AG09309 (cell line): Measurements from ENCODE around the gene KIAA0040.

Source experiments
- DNase-seq: peaks from one replicate; pipeline ENCODE4 v3.0.0-alpha.2; 2010; ENCODE audit warnings: low read depth
- H3K4me3 ChIP-seq: 2 replicates; pipeline ENCODE4 v1.5.1; 2011; ENCODE audit warnings: mild to moderate bottlenecking, low read depth, low read length, moderate library complexity; ENCODE audit not compliant: control insufficient read depth
- TF ChIP-seq, protein P1 (sequence below): IDR thresholded peaks from 2 replicates; pipeline ENCODE4 v1.5.1; 2011; ENCODE audit warnings: mild to moderate bottlenecking, low read depth, low read length, inconsistent platforms; ENCODE audit not compliant: insufficient read depth, control insufficient read depth; ENCODE audit errors: missing control alignments

Gene KIAA0040

DNA sequence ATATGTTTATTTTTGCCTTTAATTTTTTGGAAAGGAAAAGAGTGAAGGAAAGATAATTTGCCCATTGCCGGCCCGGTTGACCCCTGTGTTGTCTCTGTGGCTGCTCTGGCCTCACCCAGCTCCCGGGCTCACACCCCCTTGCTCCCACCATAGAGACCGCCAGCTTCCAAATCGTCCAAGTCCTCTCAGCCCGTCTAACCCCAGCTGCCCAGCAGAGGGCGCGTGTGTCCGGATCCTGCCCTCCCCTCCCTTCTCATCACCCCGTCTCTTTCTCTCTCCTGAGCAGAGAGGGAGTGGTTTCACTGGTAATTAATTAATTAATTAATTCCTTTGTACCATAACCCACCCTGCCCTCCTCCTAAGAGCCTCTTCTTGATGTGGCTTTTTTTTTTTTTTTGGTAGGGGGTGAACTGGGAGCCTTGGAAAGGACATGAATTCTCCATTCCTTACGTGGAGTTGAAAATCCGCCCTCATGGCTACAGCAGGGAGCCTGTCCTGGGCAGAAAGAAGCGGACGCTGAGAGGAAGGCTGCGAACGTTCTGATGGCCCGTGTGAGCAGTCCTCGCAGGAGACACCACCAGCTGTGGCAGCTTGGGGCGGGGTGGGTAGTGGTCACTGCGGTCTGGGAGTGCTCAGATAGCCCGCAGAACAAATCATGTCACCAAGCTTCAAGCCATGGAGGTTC is 45.9 kb downstream of the KIAA0040 start:
- TF ChIP-seq, protein P1, sequence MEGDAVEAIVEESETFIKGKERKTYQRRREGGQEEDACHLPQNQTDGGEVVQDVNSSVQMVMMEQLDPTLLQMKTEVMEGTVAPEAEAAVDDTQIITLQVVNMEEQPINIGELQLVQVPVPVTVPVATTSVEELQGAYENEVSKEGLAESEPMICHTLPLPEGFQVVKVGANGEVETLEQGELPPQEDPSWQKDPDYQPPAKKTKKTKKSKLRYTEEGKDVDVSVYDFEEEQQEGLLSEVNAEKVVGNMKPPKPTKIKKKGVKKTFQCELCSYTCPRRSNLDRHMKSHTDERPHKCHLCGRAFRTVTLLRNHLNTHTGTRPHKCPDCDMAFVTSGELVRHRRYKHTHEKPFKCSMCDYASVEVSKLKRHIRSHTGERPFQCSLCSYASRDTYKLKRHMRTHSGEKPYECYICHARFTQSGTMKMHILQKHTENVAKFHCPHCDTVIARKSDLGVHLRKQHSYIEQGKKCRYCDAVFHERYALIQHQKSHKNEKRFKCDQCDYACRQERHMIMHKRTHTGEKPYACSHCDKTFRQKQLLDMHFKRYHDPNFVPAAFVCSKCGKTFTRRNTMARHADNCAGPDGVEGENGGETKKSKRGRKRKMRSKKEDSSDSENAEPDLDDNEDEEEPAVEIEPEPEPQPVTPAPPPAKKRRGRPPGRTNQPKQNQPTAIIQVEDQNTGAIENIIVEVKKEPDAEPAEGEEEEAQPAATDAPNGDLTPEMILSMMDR = peak; percentile 92
- no peak for DNase-seq
- H3K4me3 ChIP-seq = no peak overlapping the region

DNA sequence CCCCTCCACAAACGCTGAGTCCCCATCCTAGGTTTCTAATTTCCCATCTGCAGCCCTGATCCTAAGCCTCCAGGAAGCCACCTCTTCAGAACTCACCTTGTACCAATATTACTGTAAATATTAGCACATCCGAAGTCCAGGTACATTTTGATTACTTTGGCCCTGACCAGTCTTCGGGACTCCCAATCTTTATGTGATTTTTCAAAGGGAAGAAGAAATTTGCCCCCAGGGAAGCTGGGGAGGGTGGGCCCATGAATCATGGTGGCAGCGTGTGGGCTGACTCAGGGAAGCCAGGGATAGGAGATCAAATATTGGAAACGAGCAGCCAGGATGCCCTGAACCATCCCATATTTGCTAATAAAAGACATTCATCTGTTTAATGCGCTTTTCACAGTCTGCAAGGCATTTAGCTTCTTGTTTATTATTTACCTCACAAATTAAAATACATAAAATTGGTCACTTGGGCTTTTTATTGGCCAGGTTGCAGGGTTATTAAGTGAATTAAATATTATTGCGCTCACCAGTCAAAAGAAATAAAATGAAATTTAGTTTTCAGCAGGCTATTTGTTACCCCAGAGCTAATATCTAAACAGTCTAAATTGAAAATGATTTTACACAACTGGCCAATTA is 46.6 kb downstream of the KIAA0040 start:
- TF ChIP-seq, protein P1 = no peak
- H3K4me3 ChIP-seq = no peak overlapping the region
- no peak for DNase-seq

DNA sequence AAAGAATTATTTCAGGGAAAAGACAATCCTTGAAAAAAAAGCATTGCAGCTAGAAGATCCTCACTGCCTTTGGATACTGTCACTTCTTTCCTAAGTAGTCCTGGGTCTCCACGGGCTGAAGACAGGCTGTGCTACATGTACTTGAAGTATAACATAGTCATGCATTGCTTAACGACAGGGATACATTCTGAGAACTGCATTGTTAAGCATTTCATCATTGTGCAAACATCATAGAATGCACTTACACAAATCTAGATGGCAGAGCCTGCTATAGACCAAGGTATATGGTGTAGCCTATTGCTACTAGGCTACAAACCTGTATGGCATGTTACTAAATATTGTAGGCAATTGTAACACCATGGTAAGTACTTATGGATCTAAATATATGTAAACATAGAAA is 54.0 kb downstream of the KIAA0040 start:
- no peak overlapping the region for H3K4me3 ChIP-seq
- TF ChIP-seq, protein P1 = no peak
- no peak for DNase-seq

DNA sequence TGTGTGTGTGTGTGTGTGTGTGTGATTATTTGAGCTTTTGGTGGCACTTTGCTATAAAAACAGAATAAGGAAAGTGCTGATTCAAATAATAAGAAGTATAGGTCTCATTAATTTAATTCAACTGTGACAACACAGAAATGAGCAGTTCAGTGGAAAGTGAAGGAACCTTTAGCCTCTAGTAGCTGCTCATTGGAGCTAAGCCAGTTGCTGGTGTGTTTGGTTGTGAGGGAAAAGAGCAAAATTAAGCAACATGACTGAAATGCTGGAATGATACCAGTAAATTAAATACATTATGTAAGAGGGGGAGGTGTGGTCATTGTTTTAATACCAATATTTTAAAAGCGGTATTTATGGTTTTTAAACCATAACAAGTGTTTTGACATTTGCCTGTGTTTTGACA is 55.2 kb downstream of the KIAA0040 start:
- no peak overlapping the region for H3K4me3 ChIP-seq
- DNase-seq = no peak
- TF ChIP-seq, protein P1 = no peak

DNA sequence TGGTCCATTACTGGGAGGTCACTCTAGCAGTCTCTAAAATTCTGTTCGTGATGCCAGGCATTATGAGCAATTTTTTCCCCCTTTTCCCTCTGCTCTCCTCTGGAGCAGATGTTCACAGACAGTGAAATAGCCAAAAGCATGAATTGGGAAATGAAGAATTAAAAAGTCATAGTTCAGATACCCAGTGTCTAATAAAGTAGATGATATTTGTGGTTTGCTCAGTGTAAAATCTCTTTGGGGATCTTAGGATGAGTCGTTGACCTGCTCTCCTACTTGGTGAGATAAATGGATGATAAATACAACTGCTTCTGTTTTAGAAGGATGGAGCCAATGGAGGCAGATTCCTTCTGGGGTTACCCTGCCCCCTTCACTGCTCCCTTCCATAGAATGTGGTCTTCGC is 56.3 kb downstream of the KIAA0040 start:
- TF ChIP-seq, protein P1 = no peak
- H3K4me3 ChIP-seq = no peak overlapping the region
- no peak for DNase-seq

DNA sequence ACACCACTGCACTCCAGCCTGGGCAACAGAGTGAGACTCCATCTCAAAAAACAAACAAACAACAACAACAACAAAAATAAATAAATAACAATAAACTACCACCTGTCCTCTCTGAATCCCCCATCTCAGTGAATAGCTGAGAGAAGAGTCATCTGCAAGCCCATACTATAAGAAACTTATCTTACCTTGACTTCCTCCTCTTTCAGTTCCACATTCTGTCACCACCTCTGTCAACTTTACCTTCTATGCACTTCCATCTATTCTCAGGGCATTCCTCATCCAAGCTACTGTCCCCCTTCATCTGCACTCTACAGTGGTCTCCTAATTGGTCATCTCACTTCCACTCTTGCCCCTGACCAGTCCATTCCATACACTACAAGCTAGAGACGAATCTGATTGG is 58.1 kb downstream of the KIAA0040 start:
- no peak for DNase-seq
- TF ChIP-seq, protein P1 = no peak
- no peak overlapping the region for H3K4me3 ChIP-seq
